ENCODE results near the gene OOSP3.
"Not testable (repeated sequence)": the region's sequence is repeated elsewhere in the genome, so short reads cannot be mapped to it uniquely, and the experiment has no call there.

Gene OOSP3

GRCh38 chr11:59878575-59878974 lies at the start of gene OOSP3:
Gene OOSP3, plus strand, starts transcription at chr11:59878782. Its CDS starts 27 bp downstream, at chr11:59878809.
- DNase-seq = no peak

GRCh38 chr11:59829358-59829757 lies 49.2 kb upstream of the OOSP3 start:
- DNase-seq = no peak

- no peak for DNase-seq
Observed at GRCh38 chr11:59833602-59834001, 45.0 kb upstream of the OOSP3 start.

GRCh38 chr11:59839615-59840014 lies 39.0 kb upstream of the OOSP3 start:
- no peak for DNase-seq

GRCh38 chr11:59841514-59841913 lies 37.1 kb upstream of the OOSP3 start:
- DNase-seq = no peak

- DNase-seq = no peak
Observed at GRCh38 chr11:59842316-59842715, 36.3 kb upstream of the OOSP3 start.

- DNase-seq = no peak
Observed at GRCh38 chr11:59845399-59845798, 33.2 kb upstream of the OOSP3 start, which contains the start of gene CBLIF. Gene CBLIF, minus strand, starts transcription at chr11:59845499. Its CDS starts 46 bp downstream, at chr11:59845453.

GRCh38 chr11:59846556-59846955 lies 32.0 kb upstream of the OOSP3 start:
- DNase-seq = no peak

GRCh38 chr11:59847626-59848025 lies 31.0 kb upstream of the OOSP3 start:
- DNase-seq = no peak

- not testable (repeated sequence) for DNase-seq
Observed at GRCh38 chr11:59848439-59848838, 30.1 kb upstream of the OOSP3 start.

GRCh38 chr11:59849129-59849528 lies 29.5 kb upstream of the OOSP3 start:
- DNase-seq = no peak

- DNase-seq = not testable (repeated sequence)
Observed at GRCh38 chr11:59849551-59849950, 29.0 kb upstream of the OOSP3 start.

- not testable (repeated sequence) for DNase-seq
Observed at GRCh38 chr11:59851416-59851815, 27.2 kb upstream of the OOSP3 start.

- no peak for DNase-seq
Observed at GRCh38 chr11:59854871-59855270, 23.7 kb upstream of the OOSP3 start.

- DNase-seq = no peak
Observed at GRCh38 chr11:59857439-59858434, 20.8 kb upstream of the OOSP3 start.

- no peak for DNase-seq
Observed at GRCh38 chr11:59859673-59860072, 18.9 kb upstream of the OOSP3 start.

- no peak for DNase-seq
Observed at GRCh38 chr11:59862252-59862651, 16.3 kb upstream of the OOSP3 start.

- no peak for DNase-seq
Observed at GRCh38 chr11:59865031-59865430, 13.6 kb upstream of the OOSP3 start.

- DNase-seq = no peak
Observed at GRCh38 chr11:59866397-59866796, 12.2 kb upstream of the OOSP3 start, which contains the start of gene TCN1. Gene TCN1, minus strand, starts transcription at chr11:59866487. Its CDS starts 17 bp downstream, at chr11:59866470.

GRCh38 chr11:59866836-59867235 lies 11.7 kb upstream of the OOSP3 start:
- DNase-seq = no peak

- DNase-seq = no peak
Observed at GRCh38 chr11:59867946-59868345, 10.6 kb upstream of the OOSP3 start.

GRCh38 chr11:59872076-59872475 lies 6.5 kb upstream of the OOSP3 start:
- no peak for DNase-seq

- no peak for DNase-seq
Observed at GRCh38 chr11:59875856-59876519, 2.6 kb upstream of the OOSP3 start.

- DNase-seq = no peak
Observed at GRCh38 chr11:59877325-59877724, 1.3 kb upstream of the OOSP3 start.

All from activated CD8-positive, alpha-beta memory T cell treated with anti-CD3 and anti-CD28 coated beads, Interleukin-2, amount 50 U/mL, for 4 hours (primary cell).